GM08714 (cell line): ENCODE results near the gene PHACTR1.

Experiments used
- H3K4me3 ChIP-seq: fragments of 200-500 bp; sonication (Bioruptor generic); 2 replicates; pipeline ENCODE4 v1.5.1; 2014; ENCODE audit warnings: mild to moderate bottlenecking, low read length, inconsistent platforms
- ZNF274 ChIP-seq: IDR thresholded peaks from 2 replicates; pipeline ENCODE4 v1.6.1; 2012; ENCODE audit warnings: mild to moderate bottlenecking, low read depth, low read length

Gene PHACTR1

GRCh38 chr6:12963567-12963966, 247.0 kb downstream of the PHACTR1 start:
- H3K4me3 ChIP-seq = no peak overlapping the region
- TF ChIP-seq ZNF274 = no peak

GRCh38 chr6:12967686-12968085, 251.1 kb downstream of the PHACTR1 start:
- no peak overlapping the region for H3K4me3 ChIP-seq
- TF ChIP-seq ZNF274 = no peak

GRCh38 chr6:12968290-12968689, 251.7 kb downstream of the PHACTR1 start:
- no peak overlapping the region for H3K4me3 ChIP-seq
- no peak for TF ChIP-seq ZNF274

GRCh38 chr6:12968839-12969558, 252.4 kb downstream of the PHACTR1 start:
- no peak for TF ChIP-seq ZNF274
- no peak overlapping the region for H3K4me3 ChIP-seq

GRCh38 chr6:12969966-12970365, 253.4 kb downstream of the PHACTR1 start:
- H3K4me3 ChIP-seq = no peak overlapping the region
- TF ChIP-seq ZNF274 = no peak

GRCh38 chr6:12973386-12973785, 256.8 kb downstream of the PHACTR1 start:
- TF ChIP-seq ZNF274 = no peak
- no peak overlapping the region for H3K4me3 ChIP-seq

GRCh38 chr6:12974551-12974950, 258.0 kb downstream of the PHACTR1 start:
- no peak overlapping the region for H3K4me3 ChIP-seq
- TF ChIP-seq ZNF274 = no peak

- no peak for TF ChIP-seq ZNF274
- no peak overlapping the region for H3K4me3 ChIP-seq
Measured at GRCh38 chr6:12976366-12976765, 259.8 kb downstream of the PHACTR1 start.

- no peak overlapping the region for H3K4me3 ChIP-seq
- no peak for TF ChIP-seq ZNF274
Measured at GRCh38 chr6:12977206-12977605, 260.6 kb downstream of the PHACTR1 start.

- no peak overlapping the region for H3K4me3 ChIP-seq
- TF ChIP-seq ZNF274 = no peak
Measured at GRCh38 chr6:12977806-12978205, 261.2 kb downstream of the PHACTR1 start.

GRCh38 chr6:12980741-12981140, 264.2 kb downstream of the PHACTR1 start:
- no peak overlapping the region for H3K4me3 ChIP-seq
- no peak for TF ChIP-seq ZNF274

GRCh38 chr6:12984776-12985175, 268.2 kb downstream of the PHACTR1 start:
- H3K4me3 ChIP-seq = no peak overlapping the region
- TF ChIP-seq ZNF274 = no peak

- no peak overlapping the region for H3K4me3 ChIP-seq
- TF ChIP-seq ZNF274 = no peak
Measured at GRCh38 chr6:12987783-12988182, 271.2 kb downstream of the PHACTR1 start.

GRCh38 chr6:12990162-12990561, 273.6 kb downstream of the PHACTR1 start:
- no peak for TF ChIP-seq ZNF274
- no peak overlapping the region for H3K4me3 ChIP-seq

- H3K4me3 ChIP-seq = no peak overlapping the region
Measured at GRCh38 chr6:12991435-12991834, 274.9 kb downstream of the PHACTR1 start.

GRCh38 chr6:12992770-12993169, 276.2 kb downstream of the PHACTR1 start:
- no peak overlapping the region for H3K4me3 ChIP-seq
- no peak for TF ChIP-seq ZNF274

More at GRCh38 chr6:12991435-12991834, 274.9 kb downstream of the PHACTR1 start:
- no peak for TF ChIP-seq ZNF274
